Activated CD8-positive, alpha-beta memory T cell treated with anti-CD3 and anti-CD28 coated beads for 24 hours (primary cell): ENCODE measurements around the gene BAIAP2L1.

ENCODE experiments used
- DNase-seq: peaks from one replicate; pipeline ENCODE4 v3.0.0-alpha.2; 2020

BAIAP2L1 gene

DNA sequence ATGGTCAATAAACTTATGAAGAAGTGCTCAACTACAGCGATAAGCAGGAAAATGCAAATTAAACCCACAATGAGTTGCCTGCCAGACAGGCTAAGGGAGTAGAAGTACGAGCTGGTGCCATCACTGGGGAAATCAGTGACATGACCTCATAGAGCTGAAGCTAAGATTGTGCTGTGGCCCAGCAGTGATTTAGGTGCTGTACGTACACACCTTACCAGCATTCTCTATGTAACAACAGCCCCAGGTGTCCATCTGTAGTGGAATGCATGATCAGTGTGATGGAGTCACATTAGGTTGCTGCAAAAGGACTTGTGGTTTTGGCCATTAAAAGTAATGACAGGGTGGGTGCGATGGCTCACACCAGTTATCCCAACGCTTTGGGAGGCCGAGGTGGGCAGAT, 143.2 kb downstream of the BAIAP2L1 start:
- DNase-seq = no peak

DNA sequence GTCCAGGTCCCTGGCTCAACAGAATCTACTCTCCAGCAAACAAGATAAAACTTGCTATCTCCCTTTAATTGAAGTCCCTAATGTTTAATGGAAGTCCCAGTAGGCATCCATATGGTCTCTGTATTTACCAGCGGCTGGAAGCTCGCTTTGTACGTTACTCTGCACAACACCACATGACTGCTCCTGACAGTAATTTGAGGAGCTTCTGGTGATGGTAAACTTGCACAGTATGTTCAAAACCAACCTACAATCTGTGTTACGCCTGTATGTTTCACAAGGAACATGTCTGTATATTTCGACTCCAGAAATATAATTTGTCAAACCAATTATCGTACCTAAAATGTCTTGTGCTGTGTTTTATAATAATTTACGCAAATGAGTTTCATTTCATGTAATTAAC, 144.5 kb downstream of the BAIAP2L1 start:
- no peak for DNase-seq

DNA sequence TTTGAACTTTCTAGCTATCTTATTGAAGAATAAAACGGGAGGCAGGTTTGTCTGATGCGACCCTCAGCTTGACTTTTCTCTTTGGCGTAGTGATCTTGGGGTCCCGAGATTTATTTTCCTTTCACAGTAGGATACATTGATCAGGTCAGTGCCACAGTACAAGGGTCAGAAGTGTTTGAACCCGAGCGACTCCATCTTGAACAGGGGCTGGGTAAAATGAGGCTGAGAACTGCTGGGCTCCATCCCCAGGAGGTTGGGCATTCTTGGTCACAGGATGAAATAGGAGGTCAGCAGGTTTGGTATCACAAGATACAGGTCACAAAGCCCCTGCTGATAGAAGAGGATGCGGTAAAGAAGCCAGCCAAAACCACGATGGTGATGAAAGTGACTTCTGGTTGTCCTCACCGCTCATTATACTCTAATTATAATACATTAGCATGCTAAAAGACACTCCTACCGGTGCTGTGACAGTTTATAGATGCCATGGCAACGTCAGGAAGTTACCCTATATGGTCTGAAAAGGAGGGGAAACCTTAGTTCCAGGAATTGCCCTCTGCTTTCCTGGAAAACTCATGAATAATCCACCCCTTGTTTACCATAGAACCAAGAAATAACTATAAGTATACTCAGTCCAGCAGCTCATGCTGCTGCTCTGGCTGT, 145.8 kb downstream of the BAIAP2L1 start:
- DNase-seq = no peak

DNA sequence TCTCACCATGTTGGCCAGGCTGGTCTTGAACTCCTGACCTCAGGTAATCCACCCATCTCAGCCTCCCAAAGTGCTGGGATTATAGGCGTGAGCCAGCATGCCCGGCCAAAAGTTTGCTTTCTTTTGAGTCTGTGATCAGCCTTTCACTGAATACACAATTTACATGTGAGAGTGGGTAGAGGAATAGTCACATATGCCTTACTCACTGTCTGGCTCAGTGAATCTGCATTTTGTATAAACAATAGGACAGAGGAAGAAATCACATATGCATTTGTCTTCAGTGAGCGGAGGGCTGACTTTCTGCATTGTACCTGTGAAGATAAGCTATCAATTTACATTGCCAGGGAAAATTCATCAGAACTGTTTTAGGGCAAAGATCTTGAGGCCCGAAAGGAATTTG, 146.4 kb downstream of the BAIAP2L1 start:
- DNase-seq = no peak

DNA sequence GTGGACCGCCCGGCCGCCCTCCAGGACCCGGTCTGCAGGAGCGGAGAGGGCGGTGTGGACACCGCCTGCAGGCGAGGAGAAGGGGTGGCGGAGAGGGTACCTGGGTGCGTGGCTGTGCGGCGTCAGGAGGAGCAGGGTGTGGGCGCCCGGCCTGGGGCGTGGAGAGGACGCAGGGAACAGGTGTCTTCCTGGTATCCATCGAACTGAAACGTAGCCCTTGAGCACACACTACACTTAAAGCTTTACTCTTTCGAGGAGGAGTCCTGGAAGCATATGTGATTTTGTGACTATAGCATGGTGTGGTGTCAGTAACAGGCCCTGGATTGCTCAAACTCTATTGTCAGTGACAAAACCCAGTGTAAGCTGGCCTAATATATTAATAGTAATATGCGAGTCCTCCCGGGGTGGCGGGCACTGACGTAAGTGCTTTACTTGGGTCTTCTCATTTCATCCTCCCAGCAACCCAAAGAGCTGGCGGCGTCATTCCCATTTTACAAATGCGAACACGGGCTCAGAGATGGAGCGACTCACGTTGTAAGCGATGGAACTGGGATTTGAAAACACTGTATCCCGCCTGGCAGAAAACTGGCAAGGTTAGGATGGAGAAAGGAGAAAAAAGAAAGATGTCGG, 148.3 kb downstream of the BAIAP2L1 start:
- DNase-seq = no peak

DNA sequence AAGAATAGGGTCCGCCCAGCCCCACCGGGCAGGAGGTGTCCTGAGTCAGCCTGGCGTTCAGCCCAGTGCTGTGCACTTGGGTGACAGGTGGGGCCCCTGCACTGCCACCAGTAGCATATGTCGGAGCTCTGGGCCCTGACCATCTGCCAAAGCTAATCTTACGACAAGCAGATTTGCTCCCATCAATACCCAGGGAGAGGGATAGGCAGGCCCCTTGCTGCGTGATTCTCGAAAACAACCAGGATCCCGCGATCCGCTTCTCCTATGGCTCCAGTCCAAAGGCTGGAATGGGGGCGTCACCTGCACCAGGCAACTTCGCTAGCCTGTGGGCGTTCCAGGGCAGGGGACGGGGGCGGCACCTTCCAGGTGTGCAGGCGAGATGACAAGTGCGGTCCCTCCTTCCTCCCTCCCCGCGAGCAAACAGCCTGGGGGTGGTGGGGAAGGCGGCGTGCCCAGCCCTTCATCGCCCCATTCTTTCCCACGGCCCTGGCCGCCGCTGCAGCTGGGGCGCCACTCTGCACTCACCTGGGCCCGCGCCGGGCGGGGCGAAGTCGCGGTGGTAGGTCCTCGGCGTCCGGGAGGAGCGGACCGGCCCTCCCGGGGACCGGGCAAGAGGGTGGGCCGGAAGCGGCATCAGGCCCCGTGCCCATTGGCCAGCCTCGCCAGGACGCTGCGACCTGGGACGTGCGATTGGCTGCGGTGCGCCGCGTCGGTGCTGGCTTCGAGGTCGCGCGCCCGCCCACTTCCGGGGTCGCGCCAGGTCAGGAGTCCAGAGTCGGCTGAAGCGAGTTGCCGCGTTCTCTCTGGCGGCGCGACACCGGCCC, 149.1 kb downstream of the BAIAP2L1 start, which contains the start of gene TECPR1:
TSS of gene TECPR1 (minus strand) at position 632 of the 824 bp plus-strand sequence. CDS start 6,086 bp downstream, outside the sequence.
- DNase-seq = peak; percentile 94

DNA sequence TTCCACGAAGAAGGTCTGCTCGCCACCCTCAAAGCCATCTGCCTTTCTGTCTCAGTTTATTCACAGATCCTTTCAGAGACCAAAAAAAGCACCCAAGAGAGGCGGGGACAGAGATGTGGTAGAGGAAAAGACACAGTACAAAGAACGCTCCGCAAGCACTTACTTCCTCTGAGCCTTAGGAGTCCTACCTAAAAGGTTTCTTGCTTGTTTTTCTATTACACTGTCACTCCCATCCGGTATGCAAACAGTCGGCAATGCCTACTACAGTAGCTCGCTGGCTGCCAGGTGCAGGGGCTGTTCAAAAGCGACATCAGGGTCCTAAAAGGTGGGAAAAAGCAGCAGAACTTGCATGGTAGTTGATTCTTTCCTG, 149.7 kb downstream of the BAIAP2L1 start:
- peak; percentile 71 for DNase-seq

DNA sequence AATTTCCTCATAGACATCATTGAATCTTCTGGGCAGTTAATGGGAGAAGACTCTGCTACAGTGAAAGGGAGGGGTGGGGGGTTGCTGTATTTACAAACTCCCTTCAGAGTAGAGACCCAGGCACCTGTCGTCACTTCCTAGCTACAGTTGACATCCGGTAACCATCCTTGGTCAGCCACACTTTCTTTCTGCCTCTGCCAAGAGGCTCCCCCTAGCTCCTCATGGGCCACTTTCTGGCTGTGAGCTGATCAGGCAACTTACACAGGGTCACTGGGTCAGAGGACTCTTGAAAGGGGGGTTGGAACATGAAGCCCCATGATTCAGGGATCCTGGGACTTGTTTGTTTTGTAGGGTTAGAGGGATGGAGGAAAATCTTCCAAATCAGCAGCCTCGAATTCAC, 150.1 kb downstream of the BAIAP2L1 start:
- peak; percentile 72 for DNase-seq

DNA sequence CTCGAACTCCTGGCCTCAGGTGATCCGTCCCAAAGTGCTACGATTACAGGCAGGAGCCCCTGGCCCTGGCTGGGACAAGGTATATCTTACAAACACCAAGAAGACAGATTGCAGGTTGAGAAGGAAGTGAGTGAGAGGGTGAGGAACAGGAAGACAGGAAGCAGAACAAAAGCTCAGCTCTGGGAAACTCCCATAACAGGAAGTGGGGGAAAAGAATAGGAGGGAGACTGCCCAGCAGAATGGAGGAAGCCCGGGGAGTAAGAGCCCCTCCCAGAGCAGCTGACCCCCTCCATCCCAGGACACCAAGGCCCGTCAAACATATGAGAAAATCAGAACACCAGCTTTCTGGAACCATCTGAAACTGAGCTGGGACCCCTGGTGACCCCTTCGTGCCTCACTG, 151.8 kb downstream of the BAIAP2L1 start:
- no peak for DNase-seq

DNA sequence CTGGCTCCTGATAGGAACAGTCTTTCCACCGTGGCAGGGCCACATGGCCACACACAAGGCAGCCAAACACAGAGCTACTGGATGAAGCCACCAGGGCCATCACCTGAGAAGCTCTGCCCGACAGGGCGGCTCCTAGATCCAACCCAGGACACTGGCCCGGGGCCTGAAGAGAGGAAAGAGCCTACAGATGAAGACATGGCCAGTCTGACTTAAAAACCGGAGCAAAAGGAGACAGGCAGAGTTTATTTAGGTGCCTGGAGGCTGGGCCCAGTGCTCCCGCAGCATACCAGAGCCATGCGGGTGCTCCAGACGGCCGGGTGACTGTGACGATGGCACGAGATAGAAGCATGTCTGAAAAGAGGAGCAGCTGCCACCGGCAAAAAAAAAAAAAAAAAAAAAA, 152.7 kb downstream of the BAIAP2L1 start:
- no peak for DNase-seq

DNA sequence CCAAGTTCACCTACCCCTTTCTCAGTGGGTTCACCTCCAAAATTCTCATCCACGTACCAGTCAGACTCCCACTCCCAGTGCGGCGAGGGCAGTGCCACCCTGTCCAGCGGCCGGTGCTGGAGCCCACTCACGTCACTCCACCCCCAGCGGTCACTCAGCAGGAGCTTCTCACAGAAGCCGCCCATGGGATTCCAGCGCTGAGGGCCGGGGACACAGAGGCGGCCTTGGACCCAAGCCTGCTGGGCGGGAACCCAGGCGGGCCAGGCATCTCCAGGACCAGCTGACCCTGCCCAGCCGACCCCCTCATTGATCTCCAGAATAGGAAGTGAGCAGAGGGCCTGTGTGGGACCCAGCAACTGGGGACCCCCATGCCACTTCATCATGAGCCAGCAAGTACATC, 156.0 kb downstream of the BAIAP2L1 start:
- DNase-seq = no peak

DNA sequence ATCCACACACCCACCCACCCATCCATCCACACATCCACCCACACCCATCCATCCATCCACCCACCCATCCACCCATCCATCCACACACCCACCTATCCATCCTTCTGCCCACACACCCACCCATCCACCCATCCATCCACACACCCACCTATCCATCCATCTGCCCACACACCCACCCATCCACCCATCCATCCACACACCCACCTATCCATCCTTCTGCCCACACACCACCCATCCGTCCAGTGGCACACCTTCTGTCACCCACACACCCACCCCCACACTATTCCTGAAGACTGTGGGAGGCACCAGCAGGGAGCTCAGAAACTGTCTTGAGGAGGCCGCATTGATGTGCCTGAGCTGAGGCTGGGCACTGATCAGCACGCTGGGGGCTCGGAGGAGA, 158.0 kb downstream of the BAIAP2L1 start:
- no peak for DNase-seq

DNA sequence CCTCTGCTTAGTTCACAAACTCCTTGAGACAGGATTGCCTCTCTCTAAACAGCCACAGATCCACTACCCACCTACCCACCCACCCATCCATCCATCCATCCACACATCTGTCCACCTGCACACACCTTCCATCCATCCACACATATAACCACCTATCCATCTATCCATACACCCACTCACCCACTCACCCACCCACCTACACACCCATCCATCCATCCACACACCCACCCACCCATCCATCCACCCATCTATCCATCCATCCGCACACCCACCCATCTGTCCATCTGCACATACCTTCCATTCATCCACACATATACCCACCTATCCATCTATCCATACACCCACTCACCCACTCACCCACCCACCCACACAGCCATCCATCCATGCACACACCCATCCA, 158.5 kb downstream of the BAIAP2L1 start:
- DNase-seq = no peak

DNA sequence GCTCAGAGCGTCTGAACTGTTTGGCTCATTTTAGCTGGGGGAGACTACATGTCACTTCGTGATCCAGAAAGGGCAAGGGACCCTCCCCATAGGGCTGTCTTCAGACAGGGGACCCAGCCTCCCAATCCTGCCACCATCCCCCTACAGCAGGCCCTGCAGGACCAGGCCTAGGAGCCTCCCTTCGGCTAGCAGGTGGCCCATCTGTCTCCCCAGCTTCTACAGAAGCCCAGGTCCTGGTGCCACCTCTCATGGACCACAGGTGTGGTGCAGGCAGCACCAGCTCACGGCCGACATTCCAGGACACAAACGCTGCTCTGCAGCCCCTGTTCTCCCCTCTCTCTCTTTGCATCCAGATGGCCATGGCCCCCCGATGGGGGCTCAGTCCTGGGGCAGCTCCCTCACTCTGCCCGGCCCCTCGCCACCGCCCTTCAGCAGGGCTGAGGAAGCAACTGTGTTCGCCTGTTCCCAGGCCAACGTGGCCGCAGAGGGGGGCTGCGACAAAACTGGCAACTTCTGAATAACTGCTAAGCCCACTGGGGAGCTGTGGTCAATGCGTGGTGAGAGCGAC, 159.1 kb downstream of the BAIAP2L1 start:
- no peak for DNase-seq
